SK-N-SH (cell line): ENCODE measurements around the gene TOMM40. TPM values are rescaled to one million over a fixed set of nuclear protein-coding genes. Genes with fewer than 3 reads are reported as not detected.

Experiments
- CTCF ChIA-PET: fragments of 300-600, 350-600 bp; formaldehyde crosslinking; extraction: SDS; loops from one replicate; lab custom pipeline; 2021; lab: Yijun Ruan, JAX
- POLR2A ChIA-PET: fragments of 350-600 bp; sonication (Branson Sonifier 250); formaldehyde crosslinking; extraction: SDS; loops from one replicate; lab custom pipeline; 2020; ENCODE audit warnings: antibody characterized with exemption, inconsistent platforms; lab: Yijun Ruan, JAX
- DNase-seq: peaks from one replicate; pipeline ENCODE4 v3.0.0; 2012
- H2AFZ ChIP-seq: fragments of 200-600 bp; sonication (generic); 2 replicates; pipeline ENCODE4 v1.8.1; 2016; ENCODE audit warnings: antibody characterized with exemption, mild to moderate bottlenecking, low read depth
- H3F3A ChIP-seq: fragments of 200-600 bp; sonication (generic); replicated peaks from 2 replicates; pipeline ENCODE3; 2016; ENCODE audit warnings: antibody characterized with exemption, mild to moderate bottlenecking; ENCODE audit not compliant: insufficient read depth
- H3K27ac ChIP-seq, 2 experiments: fragments of 200-500 bp in 1 of 2; fragments of 200-600 bp in 1 of 2; sonication (Bioruptor generic) in 1 of 2; sonication (generic), shearing (Covaris generic) in 1 of 2; 2 replicates each; pipeline versions ENCODE4 v1.5.1 to v1.6.1; 2014 to 2016; ENCODE audit warnings: low read depth in 2 of 2, inconsistent platforms in 1 of 2, low read length in 1 of 2, mild to moderate bottlenecking in 1 of 2, mixed read lengths in 1 of 2
- H3K27me3 ChIP-seq: fragments of 200-600 bp; sonication (generic), shearing (Covaris generic); 2 replicates; pipeline ENCODE4 v1.6.1; 2016; ENCODE audit warnings: mixed run types; ENCODE audit not compliant: insufficient read depth
- H3K36me3 ChIP-seq, 2 experiments: fragments of 200-500 bp in 1 of 2; fragments of 200-600 bp in 1 of 2; sonication (Bioruptor generic) in 1 of 2; sonication (generic) in 1 of 2; replicated peaks in 1 of 2; 2 replicates each; pipeline versions ENCODE3 to v1.5.1; 2014 to 2016; ENCODE audit warnings: low read length in 1 of 2, mild to moderate bottlenecking in 1 of 2; ENCODE audit not compliant: insufficient read depth in 2 of 2, control insufficient read depth in 1 of 2
- H3K4me1 ChIP-seq, 2 experiments: fragments of 200-500 bp in 1 of 2; fragments of 200-600 bp in 1 of 2; sonication (Bioruptor generic) in 1 of 2; sonication (generic), shearing (Covaris generic) in 1 of 2; 2 replicates each; pipeline versions ENCODE4 v1.5.1 to v1.6.1; 2014 to 2016; ENCODE audit warnings: low read depth in 1 of 2, low read length in 1 of 2, mixed run types in 1 of 2; ENCODE audit not compliant: insufficient read depth in 2 of 2, control insufficient read depth in 1 of 2
- H3K4me2 ChIP-seq: fragments of 200-600 bp; sonication (generic), shearing (Covaris generic); 2 replicates; pipeline ENCODE4 v1.6.1; 2017; ENCODE audit warnings: mixed run types
- H3K4me3 ChIP-seq, 2 experiments: fragments of 200-500 bp in 1 of 2; fragments of 200-600 bp in 1 of 2; sonication (Bioruptor generic) in 1 of 2; sonication (generic), shearing (Covaris generic) in 1 of 2; 2 replicates each; pipeline versions ENCODE4 v1.5.1 to v1.8.1; 2014 to 2016; ENCODE audit warnings: low read depth in 2 of 2, inconsistent platforms in 1 of 2, low read length in 1 of 2, mild to moderate bottlenecking in 1 of 2, mixed read lengths in 1 of 2, moderate library complexity in 1 of 2
- H3K79me2 ChIP-seq: fragments of 200-600 bp; sonication (generic); 2 replicates; pipeline ENCODE4 v1.8.1; 2017; ENCODE audit warnings: mild to moderate bottlenecking; ENCODE audit not compliant: insufficient read depth
- H3K9ac ChIP-seq: fragments of 200-600 bp; sonication (generic); 2 replicates; pipeline ENCODE4 v1.6.1; 2017; ENCODE audit warnings: mixed run types
- H3K9me2 ChIP-seq: fragments of 200-600 bp; sonication (generic); 2 replicates; pipeline ENCODE4 v1.6.1; 2017; ENCODE audit warnings: mixed run types
- H3K9me3 ChIP-seq: fragments of 200-600 bp; sonication (generic); 2 replicates; pipeline ENCODE4 v1.6.1; 2017; ENCODE audit warnings: mixed run types, mild to moderate bottlenecking, moderate library complexity
- H4K20me1 ChIP-seq: fragments of 200-600 bp; sonication (generic); 2 replicates; pipeline ENCODE4 v1.6.1; 2017; ENCODE audit warnings: mild to moderate bottlenecking, mixed run types; ENCODE audit not compliant: insufficient read depth
- CHD2 ChIP-seq: fragments of 150-350 bp; IDR thresholded peaks from 2 replicates; pipeline ENCODE4 v1.6.1; 2018; ENCODE audit warnings: low read length; ENCODE audit not compliant: partially characterized antibody
- ELF1 ChIP-seq: IDR thresholded peaks from 2 replicates; pipeline ENCODE4 v1.4.0; 2012
- EZH2phosphoT487 ChIP-seq: fragments of 200-600 bp; sonication (generic); IDR thresholded peaks from 2 replicates; pipeline ENCODE4 v1.6.1; 2017; ENCODE audit warnings: low read depth, mixed run types, mild to moderate bottlenecking, antibody characterized with exemption, moderate library complexity, borderline replicate concordance
- FOSL2 ChIP-seq: IDR thresholded peaks from 2 replicates; pipeline ENCODE4 v1.4.0; 2012; ENCODE audit warnings: low read depth, mild to moderate bottlenecking, moderate library complexity, borderline replicate concordance
- FOXM1 ChIP-seq: IDR thresholded peaks from 2 replicates; pipeline ENCODE4 v1.4.0; 2012; ENCODE audit warnings: low read depth, mild to moderate bottlenecking
- JUND ChIP-seq: IDR thresholded peaks from 2 replicates; pipeline ENCODE4 v1.4.0; 2012
- NFIC ChIP-seq: IDR thresholded peaks from 2 replicates; pipeline ENCODE4 v1.4.0; 2012; ENCODE audit warnings: borderline replicate concordance
- NRF1 ChIP-seq: IDR thresholded peaks from 2 replicates; pipeline ENCODE4 v1.6.1; 2012; ENCODE audit warnings: low read depth, mild to moderate bottlenecking, low read length
- RCOR1 ChIP-seq: fragments of 150-350 bp; IDR thresholded peaks from 2 replicates; pipeline ENCODE4 v1.6.1; 2017; ENCODE audit warnings: antibody characterized with exemption, low read length
- RFX5 ChIP-seq: IDR thresholded peaks from 2 replicates; pipeline ENCODE4 v1.6.1; 2012; ENCODE audit warnings: mild to moderate bottlenecking, improper control_type of control experiment, low read length
- SMC3 ChIP-seq: IDR thresholded peaks from 2 replicates; pipeline ENCODE4 v1.6.1; 2012; ENCODE audit warnings: low read depth, low read length, improper control_type of control experiment
- TCF12 ChIP-seq: IDR thresholded peaks from 2 replicates; pipeline ENCODE4 v1.4.0; 2012
- YY1 ChIP-seq: IDR thresholded peaks from 2 replicates; pipeline ENCODE4 v1.4.0; 2012; ENCODE audit warnings: low read depth, mild to moderate bottlenecking
- WGBS: methylation state at CpG from one replicate; pipeline ENCODE4 v1.1.6; 2017; ENCODE audit warnings: low lambda C conversion rate; 5-methylcytosine and 5-hydroxymethylcytosine counted together
- polyA plus RNA-seq, 3 experiments: library from polyadenylated mRNA; depleted of rRNA; stranded (reverse); fragments of >200 nt; gene quantifications; 2 replicates each; pipeline ENCODE4 v1.2.3, GENCODE V29; 2012
- TF ChIP-seq, protein P1 (sequence below): fragments of 150-350 bp; IDR thresholded peaks from 2 replicates; pipeline ENCODE4 v1.6.1; 2016; ENCODE audit warnings: mild to moderate bottlenecking, low read depth, low read length
- TF ChIP-seq, protein P2 (sequence below): IDR thresholded peaks from 2 replicates; pipeline ENCODE4; 2012
- TF ChIP-seq, protein P3 (sequence below): IDR thresholded peaks from 2 replicates; pipeline ENCODE4 v1.4.0; 2012; ENCODE audit warnings: low read depth

TOMM40 gene
- polyA plus RNA-seq, 1 of the 3 experiments (the other 2 are of a cell fraction): 78.9 TPM

DNA sequence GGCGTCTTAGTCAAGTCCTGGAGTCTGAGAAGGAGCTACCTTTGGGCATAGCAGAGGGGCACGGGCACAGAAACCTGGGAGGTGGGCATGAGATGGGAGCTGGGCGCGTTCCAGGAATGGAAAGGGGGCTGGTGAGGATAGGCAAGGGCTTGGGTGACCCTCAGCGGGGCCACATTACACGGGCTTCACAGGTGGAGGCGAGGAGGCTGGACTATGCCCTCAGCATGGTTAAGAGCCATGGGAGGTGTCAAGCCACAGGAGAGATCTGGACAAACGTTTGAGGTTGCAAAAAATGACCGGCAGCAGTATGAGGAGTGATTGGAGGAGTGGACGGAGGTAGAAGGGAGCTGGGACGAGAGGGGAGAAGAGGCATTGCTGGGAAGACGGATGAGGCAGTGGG, 23.5 kb upstream of the TOMM40 start:
- no peak overlapping the region for H3K27ac ChIP-seq
- H3K9me2 ChIP-seq: no peaks in the 10 kb centered on the region
- ChIA-PET CTCF (interaction anchor here (0.6 to 1.1 kb wide), 2 partner anchors 83 to 97 kb away, joined by 3 read pairs; no protein-coding TSS in a partner anchor), POLR2A (no interaction called here)
- no peak overlapping the region for H3K4me2 ChIP-seq
- no peak overlapping the region for H2AFZ ChIP-seq
- H3K36me3 ChIP-seq: peaks cover 8 to 24% of the 10 kb centered on the region in 2 experiments
- WGBS: 86% methylated on average over 12 of the region's 12 CpGs
- H3K79me2 ChIP-seq: peaks cover 61% of the 10 kb centered on the region
- peaks cover 28% of the 10 kb centered on the region for H3F3A ChIP-seq
- H3K4me3 ChIP-seq: no peak overlapping the region
- H3K9ac ChIP-seq: no peak overlapping the region
- TF ChIP-seq EZH2phosphoT487 (no peak), SMC3 (no peak), TCF12 (no peak), YY1 (no peak), FOSL2 (no peak), NFIC (no peak), RFX5 (no peak)
- H3K4me1 ChIP-seq: 0 out of 4 replicates have a peak, but pooled peaks cover 0 to 7% of the 10 kb centered on the region in 2 experiments
- no peaks in the 10 kb centered on the region for H3K27me3 ChIP-seq
- 0 out of 2 replicates have a peak, but pooled peaks cover 4% of the 10 kb centered on the region for H4K20me1 ChIP-seq
- DNase-seq: peak; percentile 8
- H3K9me3 ChIP-seq: no peaks in the 10 kb centered on the region

DNA sequence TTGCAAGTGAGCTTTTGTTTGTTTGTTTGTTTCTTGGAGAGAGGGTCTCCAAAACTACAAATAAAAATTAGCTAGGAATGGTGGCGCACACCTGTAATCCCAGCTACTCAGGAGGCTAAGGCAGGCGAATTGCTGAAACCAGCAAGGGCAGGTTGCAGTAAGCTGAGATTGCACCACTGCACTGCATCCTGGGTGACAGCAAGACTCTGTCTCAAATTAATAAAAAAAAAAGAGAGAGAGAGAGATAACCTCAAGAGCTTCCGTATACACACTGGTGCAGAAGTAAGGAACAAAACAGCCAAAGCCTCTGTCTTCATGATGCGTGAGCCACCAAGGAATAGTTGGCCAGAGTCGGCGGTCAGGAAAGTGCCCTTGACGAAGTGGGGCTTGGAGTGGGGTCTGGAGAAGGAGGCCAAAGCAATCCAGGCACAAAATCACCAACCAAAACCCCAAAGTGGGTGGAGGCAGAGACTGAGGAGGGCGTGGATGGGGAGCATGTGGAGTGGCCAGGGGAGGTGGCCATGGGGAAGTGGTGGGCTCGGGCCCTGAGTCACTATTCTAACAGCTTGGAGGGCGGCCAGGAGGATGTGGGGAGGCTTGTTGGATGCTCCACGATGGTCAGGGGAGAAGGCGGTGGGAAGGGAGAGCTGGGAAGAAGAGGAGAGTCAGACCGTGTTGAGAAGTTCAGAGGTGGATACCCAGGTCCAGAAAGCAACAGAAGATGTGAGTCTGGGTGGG, 21.2 kb upstream of the TOMM40 start:
- H4K20me1 ChIP-seq: 0 out of 2 replicates have a peak, but pooled peaks cover 4% of the 10 kb centered on the region
- TF ChIP-seq CHD2 (no peak), JUND (peak; percentile 22; the same call in 1 of the 2 replicates), NFIC (peak; percentile 73)
- TF ChIP-seq, all 33 proteins: peak for 2
- Histone ChIP-seq H3K36me3 (peaks cover 24 to 34% of the 10 kb centered on the region in 2 experiments), H3K4me3 (no peak overlapping the region), H3K9me3 (no peaks in the 10 kb centered on the region), H3K9me2 (no peaks in the 10 kb centered on the region), H3K27ac (peak overlapping the region in 1 of 2 experiments; percentile 75; a peak in 2 of 4 replicates), H3K9ac (no peak overlapping the region), H3K27me3 (no peaks in the 10 kb centered on the region), H3K4me2 (0 out of 2 replicates have a peak overlapping the region, but pooled peaks have one; percentile 3), H2AFZ (no peak overlapping the region), H3K4me1 (peaks cover 0 to 7% of the 10 kb centered on the region in 2 experiments; a peak in 1 of 4 replicates), H3F3A (peaks cover 35% of the 10 kb centered on the region), H3K79me2 (peaks cover 41% of the 10 kb centered on the region)
- 70% methylated on average over 13 of the region's 13 CpGs for WGBS
- no peak for DNase-seq
- ChIA-PET CTCF (interaction anchor here (1.5 kb wide), 1 partner anchor 146 kb away, joined by 3 read pairs; no protein-coding TSS in a partner anchor), POLR2A (no interaction called here)

DNA sequence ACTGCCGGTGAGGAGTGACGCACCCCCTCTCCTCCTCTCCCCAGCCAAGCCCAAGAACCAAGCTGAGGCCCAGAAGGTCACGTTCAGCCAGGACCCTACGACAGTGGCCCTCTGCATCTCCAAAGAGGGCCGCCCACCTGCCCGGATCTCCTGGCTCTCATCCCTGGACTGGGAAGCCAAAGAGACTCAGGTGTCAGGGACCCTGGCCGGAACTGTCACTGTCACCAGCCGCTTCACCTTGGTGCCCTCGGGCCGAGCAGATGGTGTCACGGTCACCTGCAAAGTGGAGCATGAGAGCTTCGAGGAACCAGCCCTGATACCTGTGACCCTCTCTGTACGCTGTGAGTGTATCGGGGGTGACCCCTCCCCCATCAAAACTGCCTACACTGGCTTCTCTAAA, 19.2 kb upstream of the TOMM40 start:
- H3K9me3 ChIP-seq: no peaks in the 10 kb centered on the region
- peaks cover 43% of the 10 kb centered on the region for H3F3A ChIP-seq
- DNase-seq: no peak
- H3K9ac ChIP-seq: no peak overlapping the region
- no peak overlapping the region for H3K27ac ChIP-seq
- H3K4me1 ChIP-seq: peaks cover 0 to 15% of the 10 kb centered on the region in 2 experiments; a peak in 3 of 4 replicates
- H3K27me3 ChIP-seq: no peaks in the 10 kb centered on the region
- no peak overlapping the region for H3K4me3 ChIP-seq
- no peak overlapping the region for H3K4me2 ChIP-seq
- CTCF ChIA-PET: interaction anchor here (0.8 to 1.0 kb wide), 3 partner anchors 66 to 148 kb away, joined by 3 to 4 read pairs (median 3); no protein-coding TSS in a partner anchor
- no peak overlapping the region for H2AFZ ChIP-seq
- no peaks in the 10 kb centered on the region for H4K20me1 ChIP-seq
- 92% methylated on average over 12 of the region's 14 CpGs for WGBS
- TF ChIP-seq NRF1 (no peak), NFIC (no peak), TCF12 (no peak), RCOR1 (no peak), RFX5 (no peak), ELF1 (no peak), FOXM1 (no peak)
- TF ChIP-seq, protein P1, sequence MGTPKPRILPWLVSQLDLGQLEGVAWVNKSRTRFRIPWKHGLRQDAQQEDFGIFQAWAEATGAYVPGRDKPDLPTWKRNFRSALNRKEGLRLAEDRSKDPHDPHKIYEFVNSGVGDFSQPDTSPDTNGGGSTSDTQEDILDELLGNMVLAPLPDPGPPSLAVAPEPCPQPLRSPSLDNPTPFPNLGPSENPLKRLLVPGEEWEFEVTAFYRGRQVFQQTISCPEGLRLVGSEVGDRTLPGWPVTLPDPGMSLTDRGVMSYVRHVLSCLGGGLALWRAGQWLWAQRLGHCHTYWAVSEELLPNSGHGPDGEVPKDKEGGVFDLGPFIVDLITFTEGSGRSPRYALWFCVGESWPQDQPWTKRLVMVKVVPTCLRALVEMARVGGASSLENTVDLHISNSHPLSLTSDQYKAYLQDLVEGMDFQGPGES: no peak
- TF ChIP-seq, protein P2, sequence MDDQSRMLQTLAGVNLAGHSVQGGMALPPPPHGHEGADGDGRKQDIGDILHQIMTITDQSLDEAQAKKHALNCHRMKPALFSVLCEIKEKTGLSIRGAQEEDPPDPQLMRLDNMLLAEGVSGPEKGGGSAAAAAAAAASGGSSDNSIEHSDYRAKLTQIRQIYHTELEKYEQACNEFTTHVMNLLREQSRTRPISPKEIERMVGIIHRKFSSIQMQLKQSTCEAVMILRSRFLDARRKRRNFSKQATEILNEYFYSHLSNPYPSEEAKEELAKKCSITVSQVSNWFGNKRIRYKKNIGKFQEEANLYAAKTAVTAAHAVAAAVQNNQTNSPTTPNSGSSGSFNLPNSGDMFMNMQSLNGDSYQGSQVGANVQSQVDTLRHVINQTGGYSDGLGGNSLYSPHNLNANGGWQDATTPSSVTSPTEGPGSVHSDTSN: no peak
- TF ChIP-seq, protein P3, sequence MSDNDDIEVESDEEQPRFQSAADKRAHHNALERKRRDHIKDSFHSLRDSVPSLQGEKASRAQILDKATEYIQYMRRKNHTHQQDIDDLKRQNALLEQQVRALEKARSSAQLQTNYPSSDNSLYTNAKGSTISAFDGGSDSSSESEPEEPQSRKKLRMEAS: no peak
- peaks cover 28 to 32% of the 10 kb centered on the region in 2 experiments for H3K36me3 ChIP-seq
- peaks cover 22% of the 10 kb centered on the region for H3K79me2 ChIP-seq
- H3K9me2 ChIP-seq: no peaks in the 10 kb centered on the region
- POLR2A ChIA-PET: no interaction called here
